Activated T-cell treated with anti-CD3 and anti-CD28 coated beads, Interleukin-2, amount 50 U/mL, for 24 hours (primary cell): ENCODE data around the gene SCNN1A.
"Not testable (repeated sequence)": the region's sequence is repeated elsewhere in the genome, so short reads cannot be mapped to it uniquely, and the experiment has no call there.

Experiments used
- DNase-seq: peaks from one replicate; pipeline ENCODE4 v3.0.0-alpha.2; 2020
- H3K27ac Mint-ChIP-seq: 2 replicates; pipeline ENCODE4 v1.8.0; 2020; ENCODE audit warnings: mild to moderate bottlenecking, mixed read lengths
- H3K27me3 Mint-ChIP-seq: 2 replicates; pipeline ENCODE4 v1.8.0; 2020; ENCODE audit warnings: mixed read lengths
- H3K36me3 Mint-ChIP-seq: 2 replicates; pipeline ENCODE4 v1.8.0; 2020; ENCODE audit warnings: low read depth, mixed read lengths
- H3K4me1 Mint-ChIP-seq: 2 replicates; pipeline ENCODE4 v1.8.0; 2020; ENCODE audit warnings: low read depth, mixed read lengths
- H3K4me3 Mint-ChIP-seq: 2 replicates; pipeline ENCODE4 v1.8.0; 2020; ENCODE audit warnings: mild to moderate bottlenecking, moderate library complexity, mixed read lengths
- H3K9me3 Mint-ChIP-seq: 2 replicates; pipeline ENCODE4 v1.8.0; 2020; ENCODE audit warnings: mixed read lengths

The SCNN1A gene

DNA sequence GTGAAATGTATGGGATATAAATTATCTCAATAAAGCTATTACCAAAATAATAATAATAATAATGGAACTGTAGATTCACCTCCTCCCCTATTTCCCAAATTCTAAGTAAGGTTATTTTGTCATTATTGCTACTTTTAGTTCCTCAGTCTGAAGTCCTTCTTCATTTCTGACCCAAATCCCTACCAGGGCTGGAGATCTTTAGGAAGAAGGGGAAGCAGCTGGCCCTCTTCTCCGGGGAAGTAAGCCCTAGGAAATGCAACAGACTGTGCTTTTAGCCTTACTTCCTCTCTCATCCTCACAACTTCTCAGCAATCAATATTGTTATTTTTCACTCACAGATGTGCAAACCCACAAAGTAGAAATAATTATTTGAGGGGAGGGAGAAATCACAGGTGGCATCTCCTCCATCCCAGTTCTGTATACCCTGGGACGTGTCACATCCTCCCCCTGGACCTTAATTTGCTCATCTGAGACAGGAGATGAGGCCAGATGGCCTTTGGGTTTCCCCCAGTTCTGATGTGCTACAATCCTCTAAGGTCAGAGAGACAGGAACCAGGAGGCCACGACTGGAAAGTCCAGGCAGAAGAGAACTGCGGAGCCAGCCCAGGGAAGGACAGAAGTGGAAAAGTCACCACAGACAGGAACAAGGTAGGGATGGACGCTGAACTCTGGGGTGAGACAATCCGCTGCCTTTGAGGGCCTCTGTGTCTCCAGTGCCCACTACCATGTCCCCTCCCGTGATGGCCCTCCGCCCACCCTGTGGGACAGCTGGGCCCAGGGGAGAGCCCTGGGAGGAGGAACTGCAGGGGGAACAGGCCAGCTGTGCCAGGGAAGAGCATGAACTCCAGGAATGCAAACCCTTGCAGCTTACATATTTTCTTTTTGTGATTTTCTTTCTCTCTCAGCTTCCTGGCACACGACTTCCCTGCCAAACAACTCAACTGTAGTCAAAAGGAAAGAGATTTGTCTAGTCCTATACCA lies 22.9 kb downstream of the SCNN1A start:
- no peaks in the 10 kb centered on the region for H3K36me3 Mint-ChIP-seq
- no peak overlapping the region for H3K4me3 Mint-ChIP-seq
- H3K4me1 Mint-ChIP-seq: peaks cover 4% of the 10 kb centered on the region
- no peak overlapping the region for H3K27ac Mint-ChIP-seq
- DNase-seq: no peak
- no peaks in the 10 kb centered on the region for H3K9me3 Mint-ChIP-seq
- no peaks in the 10 kb centered on the region for H3K27me3 Mint-ChIP-seq

DNA sequence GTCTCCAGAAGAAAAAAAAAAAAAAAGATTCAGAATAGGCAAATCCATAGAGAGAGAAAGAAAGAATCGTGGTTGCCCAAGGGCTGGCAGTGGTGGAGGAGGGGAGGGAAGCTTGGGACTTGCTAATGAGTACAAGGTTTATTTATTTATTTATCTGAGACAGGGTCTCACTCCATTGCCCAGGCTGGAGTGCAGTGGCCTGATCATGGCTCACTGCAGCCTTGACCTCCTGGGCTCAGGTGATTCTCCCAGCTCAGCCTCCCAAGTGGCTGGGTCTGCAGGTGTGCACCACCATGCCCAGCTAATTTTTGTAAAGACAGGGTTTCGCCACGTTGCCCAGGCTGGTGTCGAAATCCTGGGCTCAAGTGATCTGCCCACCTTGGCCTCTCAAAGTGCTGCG lies 23.7 kb downstream of the SCNN1A start:
- Mint-ChIP-seq H3K4me3 (no peak overlapping the region), H3K9me3 (no peaks in the 10 kb centered on the region), H3K4me1 (peaks cover 13% of the 10 kb centered on the region), H3K36me3 (no peaks in the 10 kb centered on the region), H3K27ac (no peak overlapping the region), H3K27me3 (no peaks in the 10 kb centered on the region)
- no peak for DNase-seq

DNA sequence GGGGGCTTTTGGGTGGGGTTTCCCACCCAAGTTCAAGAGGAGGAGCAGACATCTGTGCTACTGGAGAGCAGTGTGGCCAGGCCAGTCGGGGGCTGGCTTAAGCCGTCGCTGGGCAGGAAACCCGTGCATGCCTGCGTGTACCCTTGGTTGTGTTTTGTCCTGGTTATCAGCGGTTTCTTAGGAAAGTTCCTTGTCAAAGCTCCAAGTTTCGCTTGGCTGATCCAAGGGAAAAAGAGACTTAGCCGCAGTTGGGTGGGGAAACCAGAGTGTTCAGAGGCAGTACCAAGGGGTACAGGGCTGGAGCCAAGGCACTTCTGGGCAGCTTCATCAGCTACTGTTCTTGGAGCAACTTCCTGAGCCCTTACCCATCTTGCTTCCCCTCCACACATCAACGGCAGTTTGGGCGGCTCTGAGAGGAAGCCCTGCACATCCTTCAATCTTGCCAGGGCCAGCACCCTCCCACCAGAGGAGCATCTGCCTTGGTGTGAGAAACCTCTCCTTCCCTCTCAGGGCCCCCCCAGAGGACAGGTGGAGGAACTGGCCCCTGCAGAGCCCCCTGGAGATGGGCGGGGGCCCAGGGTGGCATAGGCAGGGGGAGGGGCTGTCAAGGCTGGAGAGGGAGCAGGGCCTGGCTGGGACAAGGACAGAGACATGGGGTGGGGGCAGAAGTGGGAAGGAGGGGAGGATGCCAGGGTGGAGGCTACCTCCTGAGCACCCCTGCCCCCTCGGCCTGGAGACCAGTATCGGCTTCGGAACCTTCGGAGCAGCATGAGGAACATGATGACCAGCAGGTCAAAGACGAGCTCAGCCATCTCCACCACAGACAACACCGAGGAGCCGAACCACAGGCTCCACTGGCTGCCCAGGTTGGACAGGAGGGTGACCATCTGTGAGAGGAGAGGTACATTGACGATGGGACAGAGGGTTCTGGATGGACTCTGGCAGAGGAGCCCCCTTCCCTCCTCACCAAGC lies 27.7 kb downstream of the SCNN1A start:
- Mint-ChIP-seq H3K9me3 (no peaks in the 10 kb centered on the region), H3K4me1 (peaks cover 40% of the 10 kb centered on the region), H3K36me3 (no peaks in the 10 kb centered on the region), H3K27ac (no peak overlapping the region), H3K4me3 (no peak overlapping the region), H3K27me3 (no peaks in the 10 kb centered on the region)
- DNase-seq: no peak

DNA sequence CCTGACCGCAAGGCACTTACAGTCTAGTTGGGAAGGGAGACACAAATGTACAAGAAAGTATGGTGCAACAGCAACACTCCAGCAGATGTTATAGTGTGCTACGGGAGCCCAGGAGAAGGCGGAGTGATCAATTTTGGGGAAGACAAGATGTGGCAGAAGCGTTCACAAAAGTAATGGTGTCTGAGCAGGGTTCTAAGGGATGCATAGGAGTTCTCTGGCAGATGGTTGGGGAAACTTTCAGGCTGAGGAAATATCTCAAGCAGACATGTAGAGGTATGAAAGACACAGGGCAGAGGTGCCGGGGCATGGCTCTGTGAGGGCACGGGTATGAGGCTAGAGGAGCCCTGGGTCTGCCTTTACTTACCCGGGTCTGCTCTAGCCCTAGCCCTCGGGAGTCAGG lies 28.4 kb downstream of the SCNN1A start:
- Mint-ChIP-seq H3K27me3 (no peaks in the 10 kb centered on the region), H3K9me3 (no peaks in the 10 kb centered on the region), H3K4me3 (no peak overlapping the region), H3K4me1 (peaks cover 48% of the 10 kb centered on the region), H3K36me3 (no peaks in the 10 kb centered on the region), H3K27ac (no peak overlapping the region)
- no peak for DNase-seq

DNA sequence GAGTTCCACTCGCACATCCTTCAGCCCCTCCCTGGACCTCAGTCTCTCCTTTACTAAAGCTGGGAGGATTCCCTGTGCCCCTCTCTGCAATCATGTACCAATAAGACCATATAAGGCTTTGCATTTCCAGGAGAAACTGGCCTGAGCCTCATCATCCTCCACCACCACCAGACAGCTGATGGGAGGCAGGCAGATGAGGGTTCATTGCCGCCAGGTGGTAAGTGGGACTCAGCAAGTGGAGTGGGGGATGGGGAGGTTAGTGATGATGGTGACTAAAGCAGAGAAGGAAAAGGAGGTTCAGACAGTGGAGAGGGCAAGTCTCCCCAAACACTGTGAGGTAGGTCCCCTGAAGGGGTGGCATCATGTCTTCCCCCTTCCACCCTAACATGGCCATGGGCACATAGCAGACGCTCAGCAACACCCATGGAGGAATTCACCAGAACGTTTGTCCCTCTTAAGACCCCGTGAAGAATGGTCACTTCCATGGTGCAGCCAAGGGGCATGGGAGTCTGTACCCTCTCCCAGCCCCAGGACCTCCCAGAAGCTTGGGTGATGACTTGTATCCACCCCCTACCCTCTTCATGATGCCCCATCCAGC lies 29.0 kb downstream of the SCNN1A start:
- no peak overlapping the region for H3K4me3 Mint-ChIP-seq
- no peak for DNase-seq
- no peaks in the 10 kb centered on the region for H3K27me3 Mint-ChIP-seq
- H3K9me3 Mint-ChIP-seq: no peaks in the 10 kb centered on the region
- H3K36me3 Mint-ChIP-seq: peaks cover 4% of the 10 kb centered on the region
- peaks cover 50% of the 10 kb centered on the region for H3K4me1 Mint-ChIP-seq
- H3K27ac Mint-ChIP-seq: no peak overlapping the region

DNA sequence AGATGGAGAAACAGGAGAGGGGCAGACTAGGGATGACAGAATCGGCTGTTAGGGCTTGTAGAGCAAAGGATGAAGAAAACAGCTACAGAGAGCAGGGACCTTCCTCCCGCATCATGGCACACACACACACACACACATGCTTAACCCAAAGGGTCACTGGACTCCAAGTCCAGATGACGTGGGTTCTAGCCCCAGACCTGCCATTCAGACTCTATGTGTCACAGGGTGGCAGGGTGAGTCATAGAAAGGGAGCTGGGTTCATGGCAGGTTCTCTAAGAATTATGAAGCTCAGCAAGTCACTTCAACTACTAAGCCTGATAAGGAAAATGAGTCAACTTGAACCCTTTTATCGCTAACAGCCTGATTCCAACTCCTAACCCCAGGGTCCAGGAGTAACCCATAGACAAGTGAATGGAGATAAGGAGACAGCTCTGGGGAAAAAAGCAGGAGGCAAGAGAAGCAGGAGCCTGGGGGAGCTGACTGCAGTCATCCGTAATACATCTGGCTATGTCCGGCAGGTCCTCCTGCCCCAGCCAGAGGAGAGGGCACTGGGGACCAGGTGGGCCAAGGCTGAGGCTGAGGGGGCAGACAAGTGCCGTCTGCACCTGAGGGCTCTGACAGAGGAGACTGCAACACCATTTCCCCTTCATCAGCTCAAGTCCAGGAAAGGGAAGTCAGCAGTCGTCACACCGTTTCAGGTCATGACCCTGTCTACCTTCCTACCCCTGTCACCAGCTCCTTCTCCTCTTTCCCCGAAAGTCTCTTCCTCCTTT lies 29.9 kb downstream of the SCNN1A start:
- Mint-ChIP-seq H3K4me3 (no peak overlapping the region), H3K27ac (peak overlapping the region; percentile 69), H3K4me1 (peaks cover 50% of the 10 kb centered on the region), H3K9me3 (no peaks in the 10 kb centered on the region), H3K27me3 (no peaks in the 10 kb centered on the region), H3K36me3 (peaks cover 4% of the 10 kb centered on the region)
- DNase-seq: no peak

DNA sequence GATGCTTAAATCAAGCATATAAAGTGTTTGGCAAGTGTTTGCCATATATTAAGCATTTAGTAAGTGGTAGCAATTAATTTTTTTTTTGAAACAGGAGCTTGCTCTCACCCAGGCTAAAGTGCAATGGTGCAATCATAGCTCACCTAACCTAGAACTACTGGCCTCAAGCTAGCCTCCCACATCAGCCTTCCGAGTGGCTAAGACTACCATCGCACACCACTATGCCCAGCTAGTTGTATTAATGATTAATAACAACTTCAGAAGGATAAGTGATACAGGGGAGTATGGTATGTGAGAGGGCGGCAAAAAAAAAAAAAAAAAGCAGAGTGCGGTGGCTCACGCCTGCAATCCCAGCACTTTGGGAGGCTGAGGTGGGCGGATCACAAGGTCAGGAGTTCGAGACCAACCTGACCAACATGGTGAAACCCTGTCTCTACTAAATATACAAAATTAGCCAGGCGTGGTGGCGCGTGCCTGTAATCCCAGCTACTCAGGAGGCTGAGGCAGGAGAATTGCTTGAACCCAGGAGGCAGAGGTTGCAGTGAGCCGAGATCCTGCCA lies 31.2 kb downstream of the SCNN1A start:
- H3K9me3 Mint-ChIP-seq, H3K36me3 Mint-ChIP-seq, H3K4me3 Mint-ChIP-seq, H3K27me3 Mint-ChIP-seq, DNase-seq: not testable (repeated sequence)
- Mint-ChIP-seq H3K4me1 (peaks cover 50% of the 10 kb centered on the region), H3K27ac (peak overlapping the region; percentile 28)

DNA sequence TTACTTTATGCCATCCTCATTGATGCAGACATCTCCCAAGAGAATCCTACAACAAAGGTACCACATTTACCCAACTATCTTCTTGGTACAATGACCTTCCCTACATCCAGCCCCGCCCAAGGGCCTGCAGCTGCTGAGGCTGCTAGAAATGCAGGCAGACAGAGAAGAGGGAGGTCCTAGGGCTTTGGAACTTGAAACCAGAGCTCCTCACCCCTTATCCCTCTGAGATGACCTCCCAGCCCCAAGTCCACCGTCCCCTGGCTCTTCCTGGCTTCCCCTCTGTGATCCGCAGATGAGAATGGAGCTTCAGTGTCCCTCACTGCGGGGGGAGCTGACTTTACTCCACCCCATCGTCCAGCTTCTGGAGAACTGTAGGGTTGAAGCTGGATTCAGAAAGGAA lies 31.8 kb downstream of the SCNN1A start:
- peaks cover 50% of the 10 kb centered on the region for H3K4me1 Mint-ChIP-seq

DNA sequence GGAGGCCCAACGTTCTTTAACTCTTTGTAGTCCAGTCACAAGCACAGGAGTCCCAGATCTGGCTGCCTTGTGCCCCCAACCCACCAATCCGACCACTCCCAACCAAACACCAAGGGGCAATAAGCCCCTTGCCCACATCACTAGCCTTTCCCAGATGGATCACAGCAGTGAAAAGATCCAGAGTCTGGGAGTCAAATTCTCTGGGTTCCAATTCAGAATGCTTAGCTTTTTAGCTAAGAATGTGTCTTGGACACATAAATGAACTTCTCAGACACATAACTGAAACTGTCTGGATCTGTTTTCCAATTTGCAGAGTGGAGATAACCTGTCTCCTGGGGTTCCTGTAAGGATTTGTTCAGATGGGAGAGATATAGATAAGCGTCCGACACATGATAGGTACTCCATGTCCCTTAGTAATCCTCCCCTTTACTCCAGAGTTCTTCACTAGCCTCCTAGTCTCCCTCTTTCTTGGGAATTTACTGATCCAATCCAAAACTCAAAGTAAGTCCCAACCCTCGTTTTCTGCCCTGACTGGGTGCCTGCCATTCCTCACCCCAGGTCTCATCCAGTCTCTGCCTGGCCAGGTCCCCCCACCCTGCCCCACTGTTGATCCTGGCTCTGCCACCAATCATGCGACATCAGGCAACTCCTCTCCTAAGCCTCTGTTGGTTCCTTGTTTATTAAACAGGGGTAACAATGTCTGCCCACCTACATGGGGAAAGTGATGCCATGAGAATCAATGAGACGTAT lies 33.0 kb downstream of the SCNN1A start:
- no peak overlapping the region for H3K27ac Mint-ChIP-seq
- H3K27me3 Mint-ChIP-seq: no peaks in the 10 kb centered on the region
- H3K4me3 Mint-ChIP-seq: no peak overlapping the region
- DNase-seq: no peak
- no peaks in the 10 kb centered on the region for H3K9me3 Mint-ChIP-seq
- H3K36me3 Mint-ChIP-seq: peaks cover 7% of the 10 kb centered on the region
- peaks cover 46% of the 10 kb centered on the region for H3K4me1 Mint-ChIP-seq

More for the DNA sequence above, 31.8 kb downstream of the SCNN1A start:
- Mint-ChIP-seq H3K4me3 (no peak overlapping the region), H3K27me3 (no peaks in the 10 kb centered on the region), H3K9me3 (no peaks in the 10 kb centered on the region), H3K36me3 (peaks cover 4% of the 10 kb centered on the region), H3K27ac (no peak overlapping the region)
- no peak for DNase-seq

DNA sequence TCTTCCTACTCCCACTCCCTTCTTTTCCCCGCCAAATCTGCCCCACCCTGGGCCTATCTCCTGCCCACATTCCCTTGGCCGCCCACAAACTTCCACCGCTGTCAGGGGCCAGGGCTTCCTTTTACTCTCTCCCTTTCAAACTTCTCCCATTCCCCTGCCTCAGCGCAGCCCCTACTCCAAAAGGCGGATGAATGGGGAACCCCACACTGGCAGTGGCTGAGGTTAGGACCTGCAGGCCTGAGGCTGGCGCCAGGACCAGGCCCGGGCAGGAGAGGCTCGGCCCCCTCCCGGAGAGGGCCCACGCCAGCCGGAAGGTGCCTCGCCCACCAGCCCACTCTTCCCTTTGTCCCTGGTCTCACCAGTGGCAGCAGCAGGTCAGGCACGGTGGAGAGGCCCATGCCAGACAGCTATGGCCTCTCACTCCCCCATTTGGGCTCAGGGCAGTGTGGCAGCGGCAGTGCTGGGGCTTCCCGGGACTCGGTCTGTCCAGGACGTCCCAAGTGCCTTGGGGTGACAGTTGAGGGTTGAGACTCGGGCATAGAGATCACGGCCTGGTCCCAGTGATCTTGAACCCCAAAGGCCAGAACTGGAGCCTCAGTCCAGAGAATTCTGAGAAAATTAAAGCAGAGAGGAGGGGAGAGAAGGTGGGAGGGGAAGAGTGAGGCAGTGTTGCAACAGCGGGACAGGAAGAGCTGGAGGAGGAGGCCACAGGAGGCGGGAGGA lies 33.8 kb downstream of the SCNN1A start, which contains the start of gene TNFRSF1A:
Gene TNFRSF1A, minus strand, starts transcription at position 660 of the 723 bp plus-strand sequence. Its CDS starts 262 bp downstream, at position 398.
- DNase-seq: peak; percentile 69
- peaks cover 39% of the 10 kb centered on the region for H3K4me1 Mint-ChIP-seq
- no peak within 1 kb of the TSS for H3K4me3 Mint-ChIP-seq
- H3K9me3 Mint-ChIP-seq: no peaks in the 10 kb centered on the region
- peaks cover 8% of the 10 kb centered on the region for H3K36me3 Mint-ChIP-seq
- no peak within 1 kb of the TSS for H3K27ac Mint-ChIP-seq
- no peaks in the 10 kb centered on the region for H3K27me3 Mint-ChIP-seq

DNA sequence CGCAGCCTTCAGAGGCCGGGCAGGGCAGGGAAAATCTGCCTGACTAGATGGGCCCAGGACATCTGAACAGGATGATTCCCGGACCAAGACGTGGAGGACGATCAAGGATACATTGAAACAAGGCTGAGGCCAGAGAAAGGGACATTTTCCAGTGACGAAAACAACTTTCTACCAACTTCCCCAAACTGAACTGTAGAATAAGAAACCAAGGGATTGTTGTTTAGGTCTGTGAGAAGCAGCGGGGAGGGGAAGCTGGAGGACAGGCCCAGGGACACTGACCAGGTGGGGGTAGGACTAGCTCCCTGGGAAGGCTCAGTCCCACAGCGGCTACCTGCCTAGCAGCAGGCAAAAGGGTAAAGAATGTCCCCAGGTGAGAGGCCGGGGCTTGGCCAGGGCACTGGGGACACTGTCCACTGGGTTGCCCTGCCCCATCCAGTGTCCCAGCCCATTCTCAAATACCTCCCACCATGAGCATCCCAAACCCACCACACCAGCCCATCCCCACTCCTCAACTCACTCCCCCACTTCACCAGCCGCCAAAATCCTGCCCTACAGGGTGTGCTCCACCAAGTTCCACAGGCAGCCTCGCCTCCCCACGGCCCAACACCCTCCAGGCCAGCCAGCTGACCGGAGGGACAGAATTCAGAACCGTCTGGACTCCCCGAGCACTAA lies 34.5 kb downstream of the SCNN1A start:
- DNase-seq: no peak
- H3K4me1 Mint-ChIP-seq: peaks cover 32% of the 10 kb centered on the region
- H3K27ac Mint-ChIP-seq: no peak overlapping the region
- no peak overlapping the region for H3K4me3 Mint-ChIP-seq
- H3K36me3 Mint-ChIP-seq: peaks cover 8% of the 10 kb centered on the region
- H3K27me3 Mint-ChIP-seq: no peaks in the 10 kb centered on the region
- H3K9me3 Mint-ChIP-seq: no peaks in the 10 kb centered on the region

DNA sequence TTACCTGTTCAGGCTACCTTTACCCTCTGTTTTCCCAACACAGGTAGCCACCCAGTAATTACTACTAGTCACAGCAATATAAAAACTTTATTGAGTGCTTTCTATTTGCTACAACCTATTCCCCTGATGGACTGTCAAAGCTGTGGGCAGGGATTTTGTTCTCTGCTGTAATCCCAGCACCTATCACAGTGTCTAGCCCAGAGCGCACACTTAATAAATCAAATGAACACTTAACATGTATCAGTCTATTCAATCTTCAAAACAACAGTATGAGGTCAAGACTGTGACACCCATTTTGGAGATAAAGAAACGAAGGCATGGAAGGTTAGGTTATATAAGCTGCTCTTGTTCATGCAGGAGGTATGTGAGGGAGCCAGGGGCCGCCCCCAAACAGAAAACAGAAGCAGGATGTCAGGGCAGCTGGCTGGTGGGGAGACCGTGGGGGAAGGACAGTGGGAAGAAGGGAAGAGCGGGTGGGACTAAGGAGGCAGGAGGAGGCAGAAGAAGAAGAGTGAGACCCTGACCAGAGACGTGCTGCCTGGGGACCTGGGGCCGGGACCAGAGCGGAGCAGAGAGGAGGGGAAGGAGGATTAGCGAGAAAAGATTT lies 35.2 kb downstream of the SCNN1A start:
- DNase-seq: no peak

More for the DNA sequence above, 35.2 kb downstream of the SCNN1A start:
- no peak overlapping the region for H3K4me3 Mint-ChIP-seq
- H3K36me3 Mint-ChIP-seq: peaks cover 13% of the 10 kb centered on the region
- no peaks in the 10 kb centered on the region for H3K27me3 Mint-ChIP-seq
- H3K4me1 Mint-ChIP-seq: peaks cover 25% of the 10 kb centered on the region
- no peak overlapping the region for H3K27ac Mint-ChIP-seq
- H3K9me3 Mint-ChIP-seq: no peaks in the 10 kb centered on the region
